ENCODE data around the gene RARA.

The RARA gene

GRCh38 chr17:40316571-40317344 is 7.8 kb downstream of the RARA start:
- no peak for DNase-seq

GRCh38 chr17:40317345-40317873 is 8.4 kb downstream of the RARA start:
- DNase-seq: no peak

- DNase-seq: peak; percentile 87
These were observed 9.2 kb downstream of the RARA start for GRCh38 chr17:40317880-40318829.

GRCh38 chr17:40318830-40319391 is 9.9 kb downstream of the RARA start:
- DNase-seq: no peak

- no peak for DNase-seq
These were observed 10.9 kb downstream of the RARA start for GRCh38 chr17:40319651-40320540.

- no peak for DNase-seq
These were observed 12.0 kb downstream of the RARA start for GRCh38 chr17:40320756-40321523.

GRCh38 chr17:40321524-40321929 is 12.5 kb downstream of the RARA start:
- no peak for DNase-seq

GRCh38 chr17:40321961-40322357 is 13.0 kb downstream of the RARA start:
- DNase-seq: no peak

- DNase-seq: no peak
These were observed 13.7 kb downstream of the RARA start for GRCh38 chr17:40322358-40323315.

- no peak for DNase-seq
These were observed 14.7 kb downstream of the RARA start for GRCh38 chr17:40323391-40324381.

- no peak for DNase-seq
These were observed 16.4 kb downstream of the RARA start for GRCh38 chr17:40325156-40326013.

- no peak for DNase-seq
These were observed 17.2 kb downstream of the RARA start for GRCh38 chr17:40326014-40326831.

- no peak for DNase-seq
These were observed 17.8 kb downstream of the RARA start for GRCh38 chr17:40326832-40327199.

GRCh38 chr17:40327244-40327729 is 18.3 kb downstream of the RARA start:
- DNase-seq: no peak

- no peak for DNase-seq
These were observed 18.9 kb downstream of the RARA start for GRCh38 chr17:40327735-40328385.

- no peak for DNase-seq
These were observed 19.4 kb downstream of the RARA start for GRCh38 chr17:40328386-40328766.
